Naive B cell (primary cell): ENCODE results near the gene USH2A. TPM values are rescaled to one million over a fixed set of nuclear protein-coding genes. Genes with fewer than 3 reads are reported as not detected.
"Not testable (repeated sequence)": the region's sequence is repeated elsewhere in the genome, so short reads cannot be mapped to it uniquely, and the experiment has no call there.

Source experiments
- ATAC-seq, 2 donors: fragments of 150-1000 bp; cut with Tn5 transposase; 2 replicates each; pipeline ENCODE4 v1.10.0; 2021; ENCODE audit warnings: low read depth in 2 of 2, mild to moderate bottlenecking in 2 of 2, moderate library complexity in 2 of 2
- DNase-seq: peaks from one replicate; pipeline ENCODE4 v3.0.0; 2022
- H3K27ac Mint-ChIP-seq, 6 donors: one replicate each; pipeline ENCODE4 v1.8.0; 2020 to 2022; ENCODE audit warnings: mild to moderate bottlenecking in 6 of 6, mixed read lengths in 6 of 6, moderate library complexity in 5 of 6, inconsistent platforms in 2 of 6
- H3K27me3 Mint-ChIP-seq, 3 donors: one replicate each; pipeline ENCODE4 v1.8.0; 2021 to 2022; ENCODE audit warnings: mixed read lengths in 3 of 3, mild to moderate bottlenecking in 1 of 3
- H3K36me3 Mint-ChIP-seq, 2 donors: one replicate each; pipeline ENCODE4 v1.8.0; 2020 to 2022; ENCODE audit warnings: mixed read lengths in 2 of 2, inconsistent platforms in 1 of 2, mild to moderate bottlenecking in 1 of 2
- H3K4me1 Mint-ChIP-seq, 3 donors: one replicate each; pipeline ENCODE4 v1.8.0; 2020 to 2022; ENCODE audit warnings: mixed read lengths in 3 of 3, inconsistent platforms in 1 of 3, mild to moderate bottlenecking in 1 of 3, moderate library complexity in 1 of 3
- H3K4me3 Mint-ChIP-seq, 8 donors: one replicate each; pipeline ENCODE4 v1.8.0; 2020 to 2022; ENCODE audit warnings: mild to moderate bottlenecking in 8 of 8, mixed read lengths in 8 of 8, moderate library complexity in 8 of 8, inconsistent platforms in 2 of 8
- H3K9me3 Mint-ChIP-seq, 7 donors: one replicate each; pipeline ENCODE4 v1.8.0; 2020 to 2022; ENCODE audit warnings: mixed read lengths in 7 of 7, mild to moderate bottlenecking in 5 of 7, inconsistent platforms in 2 of 7, moderate library complexity in 1 of 7
- polyA plus RNA-seq, 6 donors: library from polyadenylated mRNA; unstranded; fragments of 300-500 nt; fragmentation: Illumina TruSeq; gene quantifications; one replicate each; pipeline ENCODE4 v1.2.3, GENCODE V29; 2021; ENCODE audit warnings: low read depth in 6 of 6

Gene USH2A
- polyA plus RNA-seq, 6 donors from 2014 or later, result not detected

GRCh38 chr1:216009456-216009855, 413.8 kb downstream of the USH2A start:
- not testable (repeated sequence) for H3K36me3 Mint-ChIP-seq, H3K27ac Mint-ChIP-seq, ATAC-seq, H3K9me3 Mint-ChIP-seq, DNase-seq, H3K4me3 Mint-ChIP-seq, H3K27me3 Mint-ChIP-seq, H3K4me1 Mint-ChIP-seq

GRCh38 chr1:216005916-216006315, 417.3 kb downstream of the USH2A start:
- Mint-ChIP-seq H3K27me3 (no peaks in the 10 kb centered on the region), H3K36me3 (no peaks in the 10 kb centered on the region), H3K27ac (no peak overlapping the region), H3K4me3 (no peak overlapping the region), H3K9me3 (peaks cover 0 to 7% (median 0%) of the 10 kb centered on the region in 7 donors), H3K4me1 (no peaks in the 10 kb centered on the region)
- DNase-seq (no peak), ATAC-seq (no peak)

- peaks cover 0 to 4% (median 0%) of the 10 kb centered on the region in 3 donors for H3K27me3 Mint-ChIP-seq
- ATAC-seq, result no peak
- no peak for DNase-seq
- no peaks in the 10 kb centered on the region for H3K36me3 Mint-ChIP-seq
- H3K4me1 Mint-ChIP-seq, result no peaks in the 10 kb centered on the region
- no peak overlapping the region for H3K4me3 Mint-ChIP-seq
- H3K9me3 Mint-ChIP-seq, result no peaks in the 10 kb centered on the region
- H3K27ac Mint-ChIP-seq, result no peak overlapping the region
These were observed 430.6 kb downstream of the USH2A start for GRCh38 chr1:215992620-215993019.

- no peak overlapping the region for H3K4me3 Mint-ChIP-seq
- peaks cover 0 to 1% (median 0%) of the 10 kb centered on the region in 7 donors for H3K9me3 Mint-ChIP-seq
- ATAC-seq, result no peak
- no peak for DNase-seq
- no peaks in the 10 kb centered on the region for H3K4me1 Mint-ChIP-seq
- H3K27ac Mint-ChIP-seq, result no peak overlapping the region
- no peaks in the 10 kb centered on the region for H3K36me3 Mint-ChIP-seq
- H3K27me3 Mint-ChIP-seq, result peaks cover 0 to 4% (median 0%) of the 10 kb centered on the region in 3 donors
These were observed 436.0 kb downstream of the USH2A start for GRCh38 chr1:215987092-215987875.

GRCh38 chr1:215986401-215986800, 436.8 kb downstream of the USH2A start:
- Mint-ChIP-seq H3K27ac (no peak overlapping the region), H3K27me3 (peaks cover 0 to 4% (median 0%) of the 10 kb centered on the region in 3 donors), H3K9me3 (peaks cover 0 to 1% (median 0%) of the 10 kb centered on the region in 7 donors), H3K4me1 (no peaks in the 10 kb centered on the region), H3K4me3 (no peak overlapping the region), H3K36me3 (no peaks in the 10 kb centered on the region)
- ATAC-seq (no peak), DNase-seq (no peak)

- DNase-seq (no peak), ATAC-seq (no peak)
- Mint-ChIP-seq H3K4me1 (no peaks in the 10 kb centered on the region), H3K9me3 (peaks cover 0 to 1% (median 0%) of the 10 kb centered on the region in 7 donors), H3K27ac (no peak overlapping the region), H3K27me3 (no peaks in the 10 kb centered on the region), H3K36me3 (no peaks in the 10 kb centered on the region), H3K4me3 (peak overlapping the region in 1 of 8 donors; percentile 17)
These were observed 439.6 kb downstream of the USH2A start for GRCh38 chr1:215983680-215984079.

- Mint-ChIP-seq H3K27me3 (no peaks in the 10 kb centered on the region), H3K27ac (no peak overlapping the region), H3K4me3 (no peak overlapping the region), H3K36me3 (no peaks in the 10 kb centered on the region), H3K4me1 (no peaks in the 10 kb centered on the region), H3K9me3 (peaks cover 0 to 4% (median 2%) of the 10 kb centered on the region in 7 donors)
- ATAC-seq (no peak), DNase-seq (no peak)
These were observed 451.3 kb downstream of the USH2A start for GRCh38 chr1:215971793-215972441.

GRCh38 chr1:215970406-215970805, 452.8 kb downstream of the USH2A start:
- no peak for ATAC-seq
- DNase-seq, result no peak
- Mint-ChIP-seq H3K4me1 (no peaks in the 10 kb centered on the region), H3K36me3 (no peaks in the 10 kb centered on the region), H3K9me3 (peaks cover 0 to 4% (median 0%) of the 10 kb centered on the region in 7 donors), H3K27ac (no peak overlapping the region), H3K27me3 (no peaks in the 10 kb centered on the region), H3K4me3 (no peak overlapping the region)

- ATAC-seq, result no peak
- Mint-ChIP-seq H3K9me3 (no peaks in the 10 kb centered on the region), H3K27ac (no peak overlapping the region), H3K27me3 (no peaks in the 10 kb centered on the region), H3K4me3 (no peak overlapping the region), H3K36me3 (no peaks in the 10 kb centered on the region), H3K4me1 (no peaks in the 10 kb centered on the region)
- no peak for DNase-seq
These were observed 459.6 kb downstream of the USH2A start for GRCh38 chr1:215963621-215964020.

GRCh38 chr1:215963040-215963439, 460.2 kb downstream of the USH2A start:
- no peaks in the 10 kb centered on the region for H3K9me3 Mint-ChIP-seq
- ATAC-seq (no peak), DNase-seq (no peak)
- H3K27ac Mint-ChIP-seq, result no peak overlapping the region
- H3K36me3 Mint-ChIP-seq, result no peaks in the 10 kb centered on the region
- no peaks in the 10 kb centered on the region for H3K4me1 Mint-ChIP-seq
- H3K4me3 Mint-ChIP-seq, result no peak overlapping the region
- no peaks in the 10 kb centered on the region for H3K27me3 Mint-ChIP-seq

GRCh38 chr1:215958841-215959240, 464.4 kb downstream of the USH2A start:
- peaks cover 0 to 5% (median 2%) of the 10 kb centered on the region in 7 donors for H3K9me3 Mint-ChIP-seq
- ATAC-seq (no peak), DNase-seq (no peak)
- no peak overlapping the region for H3K27ac Mint-ChIP-seq
- H3K27me3 Mint-ChIP-seq, result no peaks in the 10 kb centered on the region
- no peaks in the 10 kb centered on the region for H3K36me3 Mint-ChIP-seq
- no peaks in the 10 kb centered on the region for H3K4me1 Mint-ChIP-seq
- no peak overlapping the region for H3K4me3 Mint-ChIP-seq

GRCh38 chr1:215957663-215958062, 465.6 kb downstream of the USH2A start:
- Mint-ChIP-seq H3K36me3 (no peaks in the 10 kb centered on the region), H3K9me3 (peaks cover 0 to 5% (median 2%) of the 10 kb centered on the region in 7 donors), H3K27ac (no peak overlapping the region), H3K4me1 (no peaks in the 10 kb centered on the region), H3K4me3 (no peak overlapping the region), H3K27me3 (no peaks in the 10 kb centered on the region)
- ATAC-seq, result no peak
- DNase-seq, result no peak

GRCh38 chr1:215932558-215932957, 490.7 kb downstream of the USH2A start:
- Mint-ChIP-seq H3K4me1 (no peaks in the 10 kb centered on the region), H3K36me3 (no peaks in the 10 kb centered on the region), H3K27me3 (no peaks in the 10 kb centered on the region), H3K9me3 (no peaks in the 10 kb centered on the region), H3K4me3 (no peak overlapping the region), H3K27ac (no peak overlapping the region)
- ATAC-seq, result no peak
- no peak for DNase-seq

- no peaks in the 10 kb centered on the region for H3K36me3 Mint-ChIP-seq
These were observed 496.6 kb downstream of the USH2A start for GRCh38 chr1:215926670-215927069.

More at GRCh38 chr1:215926670-215927069, 496.6 kb downstream of the USH2A start:
- H3K4me1 Mint-ChIP-seq, result no peaks in the 10 kb centered on the region
- no peaks in the 10 kb centered on the region for H3K9me3 Mint-ChIP-seq
- no peaks in the 10 kb centered on the region for H3K27me3 Mint-ChIP-seq
- ATAC-seq, result no peak
- no peak overlapping the region for H3K4me3 Mint-ChIP-seq
- DNase-seq, result no peak
- no peak overlapping the region for H3K27ac Mint-ChIP-seq
